Fibroblast of skin of right biceps (primary cell): ENCODE data around the gene NOXA1.

Experiments used
- DNase-seq: peaks from one replicate; pipeline ENCODE4 v3.0.0-alpha.2; 2013

The NOXA1 gene

DNA sequence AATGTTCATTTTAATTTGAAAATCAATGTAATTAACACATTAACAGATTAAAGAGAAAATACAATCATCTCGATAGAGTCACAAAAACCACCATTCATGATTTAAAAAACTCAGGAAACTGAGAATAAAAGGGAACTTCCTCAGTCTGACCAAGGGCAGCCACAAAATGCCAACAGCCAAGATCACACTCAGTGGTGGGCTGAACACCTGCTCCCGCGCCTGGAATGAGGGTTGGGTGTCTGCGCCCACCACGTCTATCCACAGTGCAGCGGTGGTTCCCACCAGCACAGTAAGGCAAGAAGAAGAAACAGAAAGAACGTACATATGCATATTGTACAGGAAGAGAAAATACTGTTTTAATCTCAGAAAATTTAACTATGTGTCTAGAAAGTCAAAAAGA is 47.6 kb downstream of the NOXA1 start:
- DNase-seq: no peak

DNA sequence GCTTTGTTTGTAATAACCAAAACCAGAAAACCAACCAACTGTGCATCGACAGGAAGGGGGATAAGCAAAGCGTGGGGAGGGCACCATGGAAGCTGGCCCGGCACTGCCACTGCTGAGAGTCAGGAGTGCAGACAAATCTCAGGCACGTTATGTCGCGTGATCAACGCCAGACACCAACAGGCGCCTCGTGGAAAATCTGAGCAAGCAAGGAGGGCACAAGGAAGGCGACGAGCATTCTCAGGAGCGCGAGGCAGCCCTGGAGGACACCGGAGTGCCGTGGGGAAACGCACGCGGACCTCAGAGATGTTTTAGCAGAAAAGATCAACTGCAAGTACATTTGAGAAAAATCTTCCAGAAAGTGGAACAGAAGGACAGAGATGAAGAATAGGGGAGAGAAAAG is 51.1 kb downstream of the NOXA1 start:
- no peak for DNase-seq

DNA sequence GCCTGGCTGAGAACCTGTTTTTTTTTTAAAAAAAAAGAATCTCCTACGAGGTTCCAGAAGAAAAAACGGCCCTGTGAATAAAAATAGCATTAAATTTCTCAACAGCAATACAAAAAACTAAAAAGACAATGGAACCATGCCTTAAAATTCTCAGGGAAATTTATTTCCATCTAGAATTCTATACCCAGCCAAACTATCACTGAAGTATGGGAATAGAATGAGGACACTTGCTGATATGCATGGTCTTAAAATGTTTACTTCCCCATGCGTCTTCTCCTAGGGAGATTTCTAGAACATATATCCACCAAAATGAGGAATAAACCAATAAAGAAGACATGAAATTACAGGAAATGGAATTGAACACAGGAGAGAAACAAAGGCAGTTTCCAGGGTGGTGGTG is 52.5 kb downstream of the NOXA1 start:
- no peak for DNase-seq

DNA sequence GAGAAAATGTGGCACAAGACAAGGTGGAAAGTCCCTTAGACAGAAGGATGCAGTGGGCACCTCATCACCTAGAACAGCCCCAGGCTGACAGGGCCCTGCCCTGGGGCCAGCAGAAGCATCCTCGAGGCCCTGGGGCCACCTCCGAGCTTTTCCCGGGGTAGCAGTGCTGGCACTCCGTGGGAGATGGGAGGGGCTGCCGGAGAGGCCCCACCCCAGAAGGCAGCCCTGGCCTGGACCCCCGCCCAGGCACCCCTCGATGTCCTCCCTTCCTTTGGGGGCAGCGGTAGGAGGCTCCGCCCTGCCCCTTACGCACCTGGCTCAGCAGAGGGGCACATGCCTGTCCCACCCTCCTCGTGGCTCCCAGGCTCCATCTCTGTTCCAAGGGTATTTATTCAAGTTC is 53.7 kb downstream of the NOXA1 start:
- DNase-seq: no peak

DNA sequence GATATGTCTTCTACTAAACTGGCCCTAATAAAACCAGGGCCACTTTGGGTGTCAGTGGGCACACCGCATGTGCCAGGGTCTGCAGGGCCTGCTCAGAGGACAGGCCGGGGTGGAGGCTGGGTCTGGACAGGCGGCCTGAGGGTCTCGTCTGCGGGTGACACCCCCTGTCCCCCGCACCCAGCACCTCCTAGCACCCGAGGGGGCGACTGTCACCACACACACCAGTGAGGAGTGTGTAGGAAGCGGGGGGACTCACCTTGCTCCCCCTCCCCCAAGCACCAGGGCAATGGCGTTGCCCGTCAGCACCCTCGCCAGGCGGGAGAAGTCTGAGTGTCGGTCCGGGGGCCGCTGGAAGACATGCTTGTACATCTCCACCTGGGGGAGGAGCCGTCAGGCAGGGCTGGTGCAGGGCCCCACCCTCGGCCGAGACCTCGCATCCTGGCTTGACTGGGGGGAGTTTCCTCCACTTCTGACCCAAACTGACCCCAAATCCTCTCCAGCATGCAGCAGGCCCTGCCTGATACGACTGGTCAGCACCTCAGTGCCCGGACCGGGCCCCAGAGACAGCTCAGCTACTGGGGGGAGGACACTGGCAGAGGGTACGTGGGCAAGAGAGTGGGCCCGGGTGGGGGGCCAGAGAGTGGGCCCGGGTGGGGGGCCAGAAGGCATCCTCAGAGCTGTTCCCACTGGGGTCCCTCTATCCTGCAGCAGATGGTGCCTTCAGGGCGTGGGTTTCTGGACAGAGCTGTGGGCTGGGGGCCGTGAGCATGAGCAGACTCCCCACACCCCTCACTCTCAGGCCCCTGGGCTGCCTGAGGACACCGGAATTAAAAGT is 54.8 kb downstream of the NOXA1 start:
- no peak for DNase-seq

DNA sequence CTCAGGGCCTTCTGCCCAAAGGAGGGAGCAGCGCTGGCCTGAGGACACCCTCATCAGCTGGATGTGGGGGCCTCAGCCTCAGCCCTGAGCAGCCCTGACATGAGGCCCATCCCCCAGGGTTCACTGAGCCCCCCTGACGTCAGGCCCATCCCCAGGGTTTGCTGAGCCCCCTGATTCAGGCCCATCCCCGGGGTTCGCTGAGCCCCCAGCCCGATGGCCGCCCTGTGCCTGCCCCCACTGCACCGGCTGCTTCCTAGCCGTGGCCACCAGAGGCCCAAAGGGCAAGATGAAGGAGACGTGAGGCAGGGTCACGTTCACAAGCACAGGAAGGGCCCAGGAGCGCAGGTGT is 55.4 kb downstream of the NOXA1 start:
- no peak for DNase-seq

DNA sequence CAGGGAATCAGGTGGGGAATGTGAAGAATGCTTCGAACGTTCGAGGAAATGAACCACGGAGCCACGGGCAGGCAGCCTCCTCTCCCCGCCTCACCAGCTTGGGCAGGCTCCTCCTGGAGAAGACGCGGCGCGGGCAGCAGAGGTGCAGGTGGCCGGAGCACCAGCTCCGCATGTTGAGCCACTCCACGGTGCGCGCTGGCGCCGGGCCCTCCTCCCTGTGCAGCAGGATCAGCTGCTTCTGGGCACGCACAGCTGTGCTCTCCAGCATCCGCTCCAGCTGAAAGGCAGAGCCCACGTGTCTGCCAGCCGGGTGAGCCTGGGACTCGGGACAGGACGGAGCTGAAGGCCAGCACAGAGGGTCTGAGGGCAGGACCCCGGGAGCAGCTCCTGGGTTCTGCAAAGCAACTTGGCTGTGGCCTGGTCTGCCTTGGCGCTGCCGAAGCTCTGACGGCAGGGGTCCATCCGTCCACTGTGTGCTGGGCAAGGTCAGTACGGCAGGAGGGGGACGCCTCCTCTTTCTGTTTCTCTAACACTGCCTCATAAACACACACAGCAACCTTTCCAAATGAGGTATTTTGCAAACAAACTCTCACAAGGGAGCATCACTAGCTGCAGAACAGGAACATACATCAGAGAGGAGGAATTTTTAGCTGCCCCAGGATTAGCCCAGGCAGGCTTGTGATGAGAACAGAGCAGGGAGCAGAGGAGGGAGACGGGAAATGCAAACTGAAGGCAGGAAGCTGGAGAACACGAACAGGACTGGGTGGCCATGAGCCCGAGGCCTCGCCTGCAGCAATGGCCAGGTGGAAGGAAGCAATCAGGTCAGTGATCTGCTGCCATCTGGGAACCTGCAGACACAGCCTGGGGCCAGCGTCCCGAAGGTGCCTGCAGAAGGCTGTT is 56.0 kb downstream of the NOXA1 start:
- no peak for DNase-seq

DNA sequence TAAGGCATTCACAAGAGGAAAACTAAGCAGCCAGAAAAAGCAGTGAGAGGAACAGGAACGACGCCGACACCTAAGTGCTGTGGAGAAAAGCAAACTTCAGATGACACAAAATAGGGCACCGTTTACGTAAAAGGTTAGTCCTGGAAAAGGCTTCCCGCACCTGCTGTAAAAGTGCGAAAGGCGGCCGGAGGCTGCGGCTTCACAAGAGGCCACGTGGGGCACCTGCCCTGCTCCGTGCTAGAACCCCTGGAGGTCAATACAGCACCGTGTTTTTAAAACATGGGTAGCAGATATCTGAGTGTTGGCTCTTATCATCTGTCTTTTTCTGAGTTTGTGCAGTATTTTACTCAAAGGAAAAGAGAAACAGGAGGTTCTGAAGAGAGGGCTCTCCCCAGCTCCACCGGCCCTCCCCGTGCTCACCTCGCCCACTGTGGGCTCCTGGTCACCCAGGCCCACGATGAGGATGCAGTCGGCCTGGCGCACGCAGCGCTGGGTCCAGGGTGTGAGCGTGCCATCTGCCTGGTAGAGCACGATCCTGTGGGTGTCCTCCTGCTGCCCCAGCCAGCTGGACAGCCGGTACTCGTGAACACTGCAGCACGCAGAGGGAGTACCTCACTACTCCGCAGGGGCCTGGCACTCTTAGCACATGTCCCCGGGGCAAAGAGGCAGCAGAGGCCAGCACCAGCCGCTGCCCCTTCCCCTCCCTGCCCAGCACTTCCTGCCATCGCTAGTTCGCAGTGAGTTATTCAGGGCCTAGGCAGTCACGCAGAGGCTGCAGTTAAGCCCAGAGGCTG is 56.9 kb downstream of the NOXA1 start:
- no peak for DNase-seq

DNA sequence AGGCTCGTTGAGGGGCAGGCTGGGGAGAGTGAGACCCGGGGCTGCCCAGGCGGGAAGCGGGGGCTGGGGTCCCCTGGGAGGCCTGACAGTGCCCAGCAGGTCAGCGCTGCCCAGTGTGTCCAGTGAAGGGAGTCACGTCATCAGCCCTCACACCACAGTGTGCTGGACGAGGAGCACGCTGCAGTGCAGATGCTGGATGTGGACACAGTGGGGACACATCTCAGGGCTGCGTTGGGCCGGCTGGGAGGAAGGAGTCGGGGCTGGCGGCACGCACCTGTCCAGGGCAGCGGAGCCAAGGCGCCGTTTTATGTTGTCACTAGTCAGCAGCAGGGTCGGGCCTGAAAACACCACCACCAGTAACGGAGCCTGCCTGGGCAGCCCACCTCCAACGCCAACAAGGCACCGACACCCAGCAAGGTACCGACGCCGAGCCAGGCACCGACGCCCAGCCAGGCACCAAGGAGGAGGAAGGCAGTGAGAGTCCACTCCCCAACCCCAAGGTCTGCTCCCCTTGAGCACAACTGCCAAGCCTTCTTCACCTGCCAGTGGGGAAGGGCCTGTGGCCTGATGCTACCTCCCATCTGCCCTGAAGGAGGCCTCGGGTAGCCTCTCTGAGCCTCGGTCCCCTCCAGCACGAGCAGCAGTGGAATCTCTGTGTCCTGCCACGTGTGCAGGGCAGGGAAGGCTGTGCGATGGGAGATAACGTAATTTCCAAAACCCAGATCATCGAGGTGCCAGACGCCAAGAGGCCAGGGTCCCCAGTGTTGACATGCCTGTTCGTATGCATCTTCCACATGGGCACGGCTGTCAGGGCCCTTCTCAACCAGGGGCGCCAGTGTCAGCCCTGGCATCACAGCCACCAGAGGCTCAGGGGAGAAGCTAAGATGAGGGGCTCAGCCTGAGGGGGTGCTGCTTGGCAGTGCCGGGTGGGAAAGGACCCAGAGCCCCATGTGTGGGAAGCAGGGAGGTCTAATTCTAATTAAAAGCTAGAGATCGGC is 57.8 kb downstream of the NOXA1 start:
- DNase-seq: no peak

DNA sequence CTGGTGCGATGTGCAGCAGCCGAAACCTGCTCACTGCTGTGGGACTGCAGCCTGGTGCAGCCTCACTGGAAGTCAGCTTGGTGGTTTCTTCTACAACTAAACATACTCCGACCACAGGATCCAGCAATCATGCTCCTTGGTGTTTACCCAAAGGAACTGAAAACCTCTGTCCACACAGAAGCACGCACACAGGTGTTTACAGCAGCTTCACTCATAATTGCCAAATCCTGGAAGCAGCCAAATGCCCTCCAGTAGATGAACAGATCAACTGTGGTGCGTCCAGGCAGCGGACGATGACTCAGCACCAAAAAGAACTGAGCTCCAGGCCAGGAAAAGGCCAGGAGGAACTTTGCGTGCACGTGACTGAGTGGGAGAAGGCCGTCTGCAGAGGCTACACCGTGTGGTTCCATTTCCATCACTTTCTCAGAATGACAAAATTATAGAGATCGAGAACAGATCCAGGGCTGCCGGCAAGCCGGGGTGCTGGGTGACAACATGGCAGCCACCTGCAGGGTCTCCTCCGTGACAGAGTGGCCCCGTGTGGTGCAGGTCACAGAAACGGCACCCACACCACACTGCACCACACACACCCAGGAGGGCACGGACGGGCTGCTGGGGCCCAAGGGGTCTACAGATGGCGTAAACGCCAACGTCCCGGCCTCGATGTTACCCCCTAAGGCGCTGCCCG is 59.0 kb downstream of the NOXA1 start:
- peak; percentile 30 for DNase-seq
